Type B pancreatic cell (in vitro differentiated cells): ENCODE results near the gene ZNF17. TPM values are rescaled to one million over a fixed set of nuclear protein-coding genes. Genes with fewer than 3 reads are reported as not detected.

Experiments used
- DNase-seq: peaks from one replicate; pipeline ENCODE4 v3.0.0; 2021; ENCODE audit warnings: mixed read lengths; ENCODE audit not compliant: unreplicated experiment; ENCODE audit errors: extremely low spot score
- H3K27ac Mint-ChIP-seq: 2 replicates; pipeline ENCODE4 v1.8.0; 2021; ENCODE audit warnings: mild to moderate bottlenecking, mixed read lengths
- H3K27me3 Mint-ChIP-seq: 2 replicates; pipeline ENCODE4 v1.8.0; 2021; ENCODE audit warnings: mixed read lengths
- H3K36me3 Mint-ChIP-seq: 2 replicates; pipeline ENCODE4 v1.8.0; 2021; ENCODE audit warnings: mixed read lengths
- H3K4me1 Mint-ChIP-seq: one replicate; pipeline ENCODE4 v1.8.0; 2021; ENCODE audit warnings: mixed read lengths; ENCODE audit not compliant: unreplicated experiment
- H3K4me3 Mint-ChIP-seq: 2 replicates; pipeline ENCODE4 v1.8.0; 2021; ENCODE audit warnings: mild to moderate bottlenecking, mixed read lengths
- H3K9me3 Mint-ChIP-seq: 2 replicates; pipeline ENCODE4 v1.8.0; 2021; ENCODE audit warnings: mixed read lengths
- total RNA-seq: library from RNA; stranded (reverse); gene quantifications from 2 replicates; pipeline ENCODE4 v1.2.1, GENCODE V29; 2021; ENCODE audit warnings: low replicate concordance
- TF ChIP-seq, protein P1 (sequence below): fragments of 200-600 bp; sonication (generic); conservative IDR thresholded peaks from 2 replicates; pipeline ENCODE4 v1.5.0; 2021; ENCODE audit warnings: antibody characterized with exemption, mild to moderate bottlenecking

Gene ZNF17
- total RNA-seq, 1 donor from 2014 or later, result 13.9 TPM

DNA sequence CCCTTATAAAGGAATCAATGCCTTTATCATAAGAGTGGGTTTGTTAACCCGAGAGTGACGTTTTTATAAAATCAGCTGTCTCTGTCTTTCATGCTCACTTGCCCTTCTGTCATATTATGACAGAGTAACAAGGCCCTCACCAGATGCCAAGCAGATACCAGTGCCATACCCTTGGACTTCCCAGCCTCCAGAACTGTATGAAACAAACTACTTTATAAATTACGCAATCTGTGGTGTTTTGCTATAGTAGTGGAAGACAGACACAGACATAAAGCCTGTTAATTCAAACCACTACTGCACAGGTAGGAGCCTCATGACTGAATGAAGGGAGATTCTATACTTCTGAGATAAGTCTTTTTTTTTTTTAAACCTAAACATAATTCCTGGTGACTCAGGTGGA lies 41.3 kb downstream of the ZNF17 start:
- peaks cover 4% of the 10 kb centered on the region for H3K9me3 Mint-ChIP-seq
- no peaks in the 10 kb centered on the region for H3K4me1 Mint-ChIP-seq
- TF ChIP-seq, protein P1, sequence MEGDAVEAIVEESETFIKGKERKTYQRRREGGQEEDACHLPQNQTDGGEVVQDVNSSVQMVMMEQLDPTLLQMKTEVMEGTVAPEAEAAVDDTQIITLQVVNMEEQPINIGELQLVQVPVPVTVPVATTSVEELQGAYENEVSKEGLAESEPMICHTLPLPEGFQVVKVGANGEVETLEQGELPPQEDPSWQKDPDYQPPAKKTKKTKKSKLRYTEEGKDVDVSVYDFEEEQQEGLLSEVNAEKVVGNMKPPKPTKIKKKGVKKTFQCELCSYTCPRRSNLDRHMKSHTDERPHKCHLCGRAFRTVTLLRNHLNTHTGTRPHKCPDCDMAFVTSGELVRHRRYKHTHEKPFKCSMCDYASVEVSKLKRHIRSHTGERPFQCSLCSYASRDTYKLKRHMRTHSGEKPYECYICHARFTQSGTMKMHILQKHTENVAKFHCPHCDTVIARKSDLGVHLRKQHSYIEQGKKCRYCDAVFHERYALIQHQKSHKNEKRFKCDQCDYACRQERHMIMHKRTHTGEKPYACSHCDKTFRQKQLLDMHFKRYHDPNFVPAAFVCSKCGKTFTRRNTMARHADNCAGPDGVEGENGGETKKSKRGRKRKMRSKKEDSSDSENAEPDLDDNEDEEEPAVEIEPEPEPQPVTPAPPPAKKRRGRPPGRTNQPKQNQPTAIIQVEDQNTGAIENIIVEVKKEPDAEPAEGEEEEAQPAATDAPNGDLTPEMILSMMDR, result no peak
- DNase-seq, result no peak
- H3K4me3 Mint-ChIP-seq, result no peak overlapping the region
- H3K36me3 Mint-ChIP-seq, result peaks cover 28% of the 10 kb centered on the region
- H3K27me3 Mint-ChIP-seq, result no peaks in the 10 kb centered on the region
- H3K27ac Mint-ChIP-seq, result no peak overlapping the region

DNA sequence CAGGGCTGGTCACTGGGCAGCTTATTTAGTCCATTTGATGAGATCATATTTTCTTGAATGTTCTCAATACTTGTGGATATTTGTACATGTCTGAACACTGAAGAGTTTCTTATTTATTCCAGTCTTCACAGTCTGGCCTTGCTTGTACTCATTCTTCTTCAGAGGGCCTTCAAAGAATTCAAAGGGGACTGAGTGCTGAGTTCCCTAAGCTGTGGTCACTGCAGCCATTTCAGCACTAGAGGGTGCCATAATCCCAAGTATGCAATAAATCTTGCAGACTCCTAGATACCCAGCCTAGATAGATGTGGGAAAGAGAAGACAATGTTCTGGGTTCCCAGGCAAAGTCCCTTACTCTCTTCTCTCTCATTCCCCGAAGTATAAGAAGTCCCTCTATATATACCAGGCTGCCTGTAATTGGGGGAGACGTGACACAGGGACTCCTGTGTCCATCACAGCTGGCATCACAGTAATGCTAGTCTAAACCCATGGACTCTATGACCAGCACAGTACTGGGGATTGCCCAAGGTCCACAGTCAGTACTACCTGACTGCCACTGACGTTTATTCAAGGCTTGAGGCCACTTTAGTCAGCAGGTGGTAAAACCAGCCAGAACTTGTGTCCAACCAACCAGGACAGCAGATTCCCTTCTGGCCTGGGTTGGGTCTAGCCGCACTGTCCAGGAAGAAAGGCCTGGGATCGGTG lies 54.9 kb downstream of the ZNF17 start:
- DNase-seq, result no peak
- Mint-ChIP-seq H3K27ac (no peak overlapping the region), H3K27me3 (no peaks in the 10 kb centered on the region), H3K9me3 (peaks cover 16% of the 10 kb centered on the region), H3K4me3 (no peak overlapping the region), H3K4me1 (no peaks in the 10 kb centered on the region), H3K36me3 (peaks cover 27% of the 10 kb centered on the region)
- TF ChIP-seq, protein P1, result peak; percentile 61

- Mint-ChIP-seq H3K4me3 (no peak overlapping the region), H3K4me1 (no peaks in the 10 kb centered on the region), H3K27me3 (no peaks in the 10 kb centered on the region), H3K36me3 (peaks cover 31% of the 10 kb centered on the region), H3K27ac (no peak overlapping the region), H3K9me3 (peaks cover 21% of the 10 kb centered on the region)
- DNase-seq, result no peak
- TF ChIP-seq, protein P1, result no peak
Observed at GRCh38 chr19:57466489-57466888, 55.5 kb downstream of the ZNF17 start.

Other genes with a start within 250 kb of the ZNF17 start
- not detected in 2 replicates for gene DUXA, start 243.7 kb upstream of the ZNF17 start, total RNA-seq
- 37.0 and 42.5 TPM in 2 replicates for gene ZNF264, start 219.7 kb upstream of the ZNF17 start, total RNA-seq
- 0.34 and 0.55 TPM in 2 replicates for gene AURKC, start 180.1 kb upstream of the ZNF17 start, total RNA-seq
- gene ZNF805, start 170.5 kb upstream of the ZNF17 start, total RNA-seq, result 16.8 and 16.9 TPM in 2 replicates
- 58.4 and 66.1 TPM in 2 replicates for gene ZNF460, start 130.7 kb upstream of the ZNF17 start, total RNA-seq
- 8.3 and 9.8 TPM in 2 replicates for gene ZNF543, start 90.7 kb upstream of the ZNF17 start, total RNA-seq
- gene ZNF304, start 59.9 kb upstream of the ZNF17 start, total RNA-seq, result 12.1 and 12.2 TPM in 2 replicates
- gene TRAPPC2B, start 47.6 kb upstream of the ZNF17 start, total RNA-seq, result 11.9 and 12.3 TPM in 2 replicates
- 3.9 and 4.9 TPM in 2 replicates for gene ZNF547, start 47.6 kb upstream of the ZNF17 start, total RNA-seq
- gene ZNF548, start 21.3 kb upstream of the ZNF17 start, total RNA-seq, result 23.9 and 28.2 TPM in 2 replicates
- 17.5 and 26.6 TPM in 2 replicates for gene ZNF749, start 24.2 kb downstream of the ZNF17 start, total RNA-seq
- gene VN1R1, start 46.0 kb downstream of the ZNF17 start, total RNA-seq, result 0.94 and 1.6 TPM in 2 replicates
- 16.6 and 18.0 TPM in 2 replicates for gene ZNF772, start 66.4 kb downstream of the ZNF17 start, total RNA-seq
- gene ZNF419, start 76.6 kb downstream of the ZNF17 start, total RNA-seq, result 15.4 and 18.4 TPM in 2 replicates
- gene ZNF773, start 88.8 kb downstream of the ZNF17 start, total RNA-seq, result 9.6 and 9.8 TPM in 2 replicates
- gene ZNF549, start 116.2 kb downstream of the ZNF17 start, total RNA-seq, result 8.5 and 9.2 TPM in 2 replicates
- gene ZNF550, start 148.7 kb downstream of the ZNF17 start, total RNA-seq, result 15.9 and 18.7 TPM in 2 replicates
- 9.1 and 10.3 TPM in 2 replicates for gene ZNF416, start 167.8 kb downstream of the ZNF17 start, total RNA-seq
- gene ZIK1, start 173.0 kb downstream of the ZNF17 start, total RNA-seq, result 11.5 and 17.6 TPM in 2 replicates
- gene ZNF530, start 188.7 kb downstream of the ZNF17 start, total RNA-seq, result 4.8 and 4.9 TPM in 2 replicates
- 24.7 and 27.1 TPM in 2 replicates for gene ZNF134, start 203.1 kb downstream of the ZNF17 start, total RNA-seq
- gene ZNF211, start 222.0 kb downstream of the ZNF17 start, total RNA-seq, result 15.2 and 26.5 TPM in 2 replicates